Activated naive CD8-positive, alpha-beta T cell treated with anti-CD3 and anti-CD28 coated beads, Interleukin-2, amount 50 U/mL, for 24 hours (primary cell): ENCODE data around the gene AHDC1.
A peak's percentile ranks its signal among the peaks of the same experiment; 100 is the strongest.

Experiments
- ATAC-seq: fragments of 150-1000 bp; cut with Tn5 transposase; one replicate; pipeline ENCODE4 v1.10.0; 2021
- DNase-seq: peaks from one replicate; pipeline ENCODE4 v3.0.0; 2021
- H3K27ac Mint-ChIP-seq: one replicate; pipeline ENCODE4 v1.8.0; 2021; ENCODE audit warnings: mild to moderate bottlenecking, mixed read lengths
- H3K27me3 Mint-ChIP-seq: one replicate; pipeline ENCODE4 v1.8.0; 2021; ENCODE audit warnings: mixed read lengths
- H3K36me3 Mint-ChIP-seq: one replicate; pipeline ENCODE4 v1.8.0; 2021; ENCODE audit warnings: low read depth, mixed read lengths
- H3K4me1 Mint-ChIP-seq: one replicate; pipeline ENCODE4 v1.8.0; 2021; ENCODE audit warnings: mixed read lengths
- H3K4me3 Mint-ChIP-seq: one replicate; pipeline ENCODE4 v1.8.0; 2021; ENCODE audit warnings: mild to moderate bottlenecking, moderate library complexity, mixed read lengths
- H3K9me3 Mint-ChIP-seq: one replicate; pipeline ENCODE4 v1.8.0; 2021; ENCODE audit warnings: mixed read lengths

AHDC1 gene

GRCh38 chr1:27528818-27529703 lies 74.9 kb downstream of the AHDC1 start:
- peak overlapping the region; percentile 18 for H3K27ac Mint-ChIP-seq

GRCh38 chr1:27527890-27528817 lies 75.8 kb downstream of the AHDC1 start:
- H3K27ac Mint-ChIP-seq: peak overlapping the region; percentile 18
- ATAC-seq: no peak
- H3K4me3 Mint-ChIP-seq: peak overlapping the region; percentile 61
- H3K27me3 Mint-ChIP-seq: no peaks in the 10 kb centered on the region
- H3K36me3 Mint-ChIP-seq: peaks cover 3% of the 10 kb centered on the region
- H3K9me3 Mint-ChIP-seq: no peaks in the 10 kb centered on the region
- DNase-seq: peak; percentile 54
- peaks cover 62% of the 10 kb centered on the region for H3K4me1 Mint-ChIP-seq

More at GRCh38 chr1:27528818-27529703, 74.9 kb downstream of the AHDC1 start:
- Mint-ChIP-seq H3K4me3 (peak overlapping the region; percentile 61), H3K4me1 (peaks cover 54% of the 10 kb centered on the region), H3K27me3 (no peaks in the 10 kb centered on the region), H3K36me3 (peaks cover 3% of the 10 kb centered on the region), H3K9me3 (no peaks in the 10 kb centered on the region)
- ATAC-seq (no peak), DNase-seq (no peak)

- ATAC-seq (no peak), DNase-seq (peak; percentile 35)
- H3K4me1 Mint-ChIP-seq: peaks cover 67% of the 10 kb centered on the region
- no peaks in the 10 kb centered on the region for H3K27me3 Mint-ChIP-seq
- H3K4me3 Mint-ChIP-seq: peak overlapping the region; percentile 45
- no peaks in the 10 kb centered on the region for H3K9me3 Mint-ChIP-seq
- peaks cover 3% of the 10 kb centered on the region for H3K36me3 Mint-ChIP-seq
- no peak overlapping the region for H3K27ac Mint-ChIP-seq
Measured at GRCh38 chr1:27527223-27527889, 76.6 kb downstream of the AHDC1 start.

DNA sequence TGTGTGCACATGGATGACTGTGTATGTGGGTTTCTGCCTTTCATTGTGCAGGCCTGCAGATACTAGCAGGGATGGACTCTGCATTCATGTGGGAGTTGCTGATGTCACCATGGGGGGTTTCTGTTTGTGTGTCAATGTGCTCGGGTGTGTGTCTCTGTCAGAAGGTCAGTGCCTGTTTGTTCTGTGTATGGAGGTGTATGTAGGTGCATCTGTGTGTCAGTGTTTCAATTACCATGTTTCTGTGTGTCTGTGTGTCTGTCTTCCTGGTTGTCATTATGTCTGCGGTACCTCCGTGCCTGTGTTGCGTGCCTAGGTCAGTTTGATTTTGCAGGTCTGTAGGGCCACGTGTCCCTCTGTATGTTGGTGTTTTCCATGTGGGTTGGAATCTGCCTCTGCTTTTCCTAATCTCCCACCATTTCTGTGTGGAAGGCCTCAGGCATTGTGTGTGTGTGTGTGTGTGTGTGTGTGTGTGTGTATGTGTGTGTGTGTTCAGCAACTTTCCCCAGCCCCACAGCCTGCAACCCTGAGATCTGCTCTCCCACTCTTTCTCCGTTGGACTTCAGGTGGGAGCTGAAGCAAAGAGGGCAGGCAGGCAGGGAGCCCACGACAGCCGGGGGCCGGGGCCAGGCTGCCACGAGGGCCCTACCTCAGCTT lies 77.2 kb downstream of the AHDC1 start:
- peaks cover 67% of the 10 kb centered on the region for H3K4me1 Mint-ChIP-seq
- peak overlapping the region; percentile 81 for H3K27ac Mint-ChIP-seq

DNA sequence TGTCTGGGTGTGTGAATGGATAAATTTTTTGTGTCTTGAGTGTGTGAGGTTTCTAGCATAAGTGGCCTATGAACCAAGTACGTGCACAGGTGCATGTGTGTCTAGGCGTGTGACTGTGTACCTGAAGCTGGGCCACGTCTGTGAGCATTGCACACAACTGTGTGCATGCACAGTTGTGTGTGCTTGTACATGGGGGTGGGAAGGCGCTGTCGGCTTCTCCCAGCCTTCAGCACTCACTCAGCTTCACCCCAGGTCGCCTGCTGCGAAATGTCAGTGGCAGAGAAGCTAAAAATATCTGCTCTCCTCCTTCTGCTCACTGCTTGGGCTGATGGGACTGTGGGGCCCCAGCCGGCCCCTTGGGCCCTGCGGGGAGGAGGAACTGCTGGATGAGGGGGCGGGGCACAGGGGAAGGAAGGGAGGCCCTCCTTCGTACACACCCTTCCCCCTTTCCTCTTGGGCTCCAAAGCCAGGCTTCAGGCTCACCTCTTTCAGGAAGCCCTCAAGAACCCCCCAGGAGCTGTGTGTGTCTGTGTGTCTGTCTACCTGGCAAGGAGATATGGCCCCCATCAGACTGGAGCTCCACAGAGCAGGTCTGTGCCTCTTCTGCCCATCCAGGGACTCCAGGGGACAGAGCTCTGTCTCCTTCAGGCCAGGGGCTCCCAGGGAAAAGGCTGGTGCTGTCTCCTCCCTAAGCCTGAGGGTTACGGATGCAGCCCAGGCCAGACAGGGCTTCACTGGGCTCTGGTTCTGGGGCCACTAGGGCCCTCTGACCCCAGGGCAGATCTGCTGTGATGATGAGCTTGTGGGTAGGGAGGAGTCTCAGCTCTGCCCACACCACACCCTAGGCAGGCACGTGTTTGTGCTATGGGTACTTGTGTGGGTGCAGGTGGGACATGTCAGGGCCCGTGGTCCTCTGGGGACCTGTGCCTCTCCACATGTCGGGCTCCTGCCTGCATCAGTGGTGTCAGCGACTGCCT lies 78.4 kb downstream of the AHDC1 start:
- Mint-ChIP-seq H3K36me3 (peaks cover 3% of the 10 kb centered on the region), H3K9me3 (no peaks in the 10 kb centered on the region), H3K27ac (peak overlapping the region; percentile 81), H3K4me3 (peak overlapping the region; percentile 72), H3K4me1 (peaks cover 77% of the 10 kb centered on the region), H3K27me3 (no peaks in the 10 kb centered on the region)
- ATAC-seq (peak; percentile 47), DNase-seq (peak; percentile 80)

More for the DNA sequence above, 77.2 kb downstream of the AHDC1 start:
- Mint-ChIP-seq H3K4me3 (peak overlapping the region; percentile 72), H3K36me3 (peaks cover 3% of the 10 kb centered on the region), H3K27me3 (no peaks in the 10 kb centered on the region), H3K9me3 (no peaks in the 10 kb centered on the region)
- ATAC-seq: peak; percentile 20
- peak; percentile 60 for DNase-seq

- no peaks in the 10 kb centered on the region for H3K27me3 Mint-ChIP-seq
- ATAC-seq (no peak), DNase-seq (no peak)
- H3K9me3 Mint-ChIP-seq: no peaks in the 10 kb centered on the region
- peaks cover 3% of the 10 kb centered on the region for H3K36me3 Mint-ChIP-seq
- H3K4me3 Mint-ChIP-seq: peak overlapping the region; percentile 92
- peak overlapping the region; percentile 95 for H3K27ac Mint-ChIP-seq
- peaks cover 83% of the 10 kb centered on the region for H3K4me1 Mint-ChIP-seq
Measured at GRCh38 chr1:27523337-27524020, 80.5 kb downstream of the AHDC1 start.

DNA sequence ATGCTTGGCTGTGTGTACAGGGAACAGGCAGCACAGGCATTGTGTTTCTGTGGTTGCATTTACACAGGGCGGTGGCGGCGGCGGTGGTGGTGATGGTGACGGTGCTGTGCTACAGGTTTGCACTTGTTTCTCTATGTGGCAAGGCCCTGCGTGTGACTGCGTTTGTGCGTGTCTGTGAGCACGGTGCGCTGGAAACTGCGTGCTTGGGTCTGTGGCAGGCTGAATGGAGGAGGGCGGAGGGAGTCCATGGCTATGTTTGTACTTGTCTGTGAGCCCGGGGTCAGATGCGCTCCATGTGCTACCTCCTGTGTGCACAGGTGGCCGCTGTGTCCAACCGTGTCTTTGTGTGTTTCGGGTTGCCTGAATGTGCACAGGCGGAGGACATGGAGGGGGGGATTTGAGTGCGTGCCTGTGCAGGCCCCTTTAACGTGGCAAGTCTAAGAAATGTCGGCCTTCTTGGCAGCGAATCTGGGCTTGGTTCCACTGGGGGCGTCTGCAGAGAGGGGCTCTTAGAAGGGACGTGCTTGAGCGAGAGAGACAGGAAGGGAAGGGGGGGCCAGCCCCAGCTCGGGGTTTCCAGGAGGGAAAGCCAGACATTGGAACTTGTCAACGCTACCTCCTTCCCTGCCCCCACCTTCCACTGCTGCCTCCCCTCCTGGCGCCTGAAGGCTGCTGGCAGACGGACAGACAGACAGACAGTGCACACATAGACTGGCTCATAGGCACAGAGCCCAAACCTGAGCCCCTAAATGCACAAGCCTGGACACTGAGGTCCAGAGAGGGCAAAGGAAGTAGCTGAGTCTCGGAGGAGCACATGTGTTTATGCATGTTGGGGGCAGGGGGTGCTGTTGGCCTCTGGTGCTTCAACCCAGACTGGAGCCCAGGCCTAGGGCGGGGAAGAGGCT lies 81.3 kb downstream of the AHDC1 start:
- H3K4me3 Mint-ChIP-seq: peak overlapping the region; percentile 92
- no peaks in the 10 kb centered on the region for H3K27me3 Mint-ChIP-seq
- H3K27ac Mint-ChIP-seq: peak overlapping the region; percentile 95
- no peaks in the 10 kb centered on the region for H3K9me3 Mint-ChIP-seq
- ATAC-seq (peak; percentile 45), DNase-seq (peak; percentile 71)
- peaks cover 87% of the 10 kb centered on the region for H3K4me1 Mint-ChIP-seq
- H3K36me3 Mint-ChIP-seq: peaks cover 3% of the 10 kb centered on the region

GRCh38 chr1:27521861-27522431 lies 82.0 kb downstream of the AHDC1 start:
- Mint-ChIP-seq H3K36me3 (peaks cover 3% of the 10 kb centered on the region), H3K27me3 (no peaks in the 10 kb centered on the region), H3K27ac (peak overlapping the region; percentile 95), H3K4me3 (peak overlapping the region; percentile 92), H3K4me1 (peaks cover 88% of the 10 kb centered on the region), H3K9me3 (no peaks in the 10 kb centered on the region)
- peak; percentile 4 for ATAC-seq
- peak; percentile 35 for DNase-seq

DNA sequence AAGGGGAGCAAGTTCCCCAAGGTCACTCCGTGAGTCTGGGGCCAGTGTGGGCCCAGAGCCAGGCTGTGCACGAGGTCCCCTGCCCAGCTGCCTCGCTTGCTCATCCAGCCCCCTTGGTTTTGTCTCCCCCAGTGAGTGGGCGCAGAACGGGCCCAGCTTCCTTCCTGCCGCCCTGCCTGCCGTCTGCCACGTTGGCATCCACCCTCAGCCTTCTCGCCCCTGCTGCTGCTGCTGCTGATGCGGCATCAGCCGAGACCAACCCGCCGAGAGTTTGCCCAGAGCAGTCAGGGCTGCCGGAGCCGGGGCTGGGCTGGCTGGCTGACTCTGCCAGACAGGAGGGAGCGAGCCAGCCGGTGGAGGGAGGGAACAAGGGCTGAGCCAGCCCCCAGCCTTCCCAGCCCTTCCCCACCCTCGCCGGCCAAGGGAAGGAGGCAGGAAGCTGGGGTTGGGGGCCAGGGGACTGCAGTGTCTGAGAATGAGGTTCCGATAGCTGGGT lies 82.6 kb downstream of the AHDC1 start:
- Mint-ChIP-seq H3K4me1 (peaks cover 82% of the 10 kb centered on the region), H3K4me3 (peak overlapping the region; percentile 92), H3K27me3 (no peaks in the 10 kb centered on the region), H3K36me3 (peaks cover 1% of the 10 kb centered on the region), H3K9me3 (no peaks in the 10 kb centered on the region), H3K27ac (peak overlapping the region; percentile 95)
- peak; percentile 7 for ATAC-seq
- DNase-seq: peak; percentile 70

- H3K4me3 Mint-ChIP-seq: peak overlapping the region; percentile 92
- no peaks in the 10 kb centered on the region for H3K27me3 Mint-ChIP-seq
- H3K4me1 Mint-ChIP-seq: peaks cover 75% of the 10 kb centered on the region
- no peak for ATAC-seq
- H3K36me3 Mint-ChIP-seq: peaks cover 1% of the 10 kb centered on the region
- peak overlapping the region; percentile 95 for H3K27ac Mint-ChIP-seq
- DNase-seq: no peak
- H3K9me3 Mint-ChIP-seq: no peaks in the 10 kb centered on the region
Measured at GRCh38 chr1:27520651-27521050, 83.3 kb downstream of the AHDC1 start.
